Measurements from ENCODE around the gene ZNF608.

ZNF608 gene

DNA sequence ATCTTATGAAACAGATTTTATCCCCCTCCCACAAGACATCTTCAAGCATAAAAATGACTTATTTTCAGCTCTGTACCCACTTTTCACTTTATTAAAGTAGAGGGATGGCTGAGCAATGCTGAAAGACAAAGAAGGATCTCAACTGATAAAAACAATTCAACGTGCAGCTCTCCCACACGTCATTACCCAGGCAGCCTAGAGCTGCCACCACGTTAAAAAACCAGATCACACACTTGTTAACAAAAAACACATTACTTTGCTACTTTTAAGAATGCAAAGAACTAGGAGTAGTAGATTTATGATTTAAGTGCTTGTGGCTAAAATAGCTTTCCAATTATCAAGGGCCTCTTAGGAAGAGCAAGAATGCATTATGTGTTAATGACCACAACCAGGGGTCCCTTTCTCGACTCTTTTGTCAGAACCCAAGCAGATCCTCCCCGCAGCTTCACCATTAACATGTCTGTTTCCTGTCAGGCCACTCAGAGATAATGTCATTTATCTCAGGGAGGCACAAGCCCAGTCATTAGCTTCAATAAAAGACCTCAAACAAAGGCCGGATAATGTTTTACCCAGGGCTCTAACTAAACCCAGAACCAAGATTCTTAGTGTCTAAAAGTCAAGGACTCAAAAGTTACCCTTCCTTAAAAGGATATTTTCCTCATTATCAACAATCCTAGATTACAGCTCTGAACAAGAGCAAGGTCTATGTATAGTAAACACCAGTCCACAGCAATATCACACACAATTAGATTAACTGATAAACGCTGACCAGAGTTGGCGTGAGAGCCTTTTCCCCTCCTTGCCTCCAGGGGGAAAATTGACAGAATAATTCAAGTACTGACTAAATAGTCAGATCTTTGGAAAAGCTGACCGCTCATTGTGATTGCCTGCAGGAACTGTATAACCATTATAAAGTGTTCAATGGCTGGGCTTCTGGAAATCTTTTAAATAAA lies 7.5 kb downstream of the ZNF608 start:
- in situ Hi-C loops (cut with MboI; ENCODE audit: low sequenced_read_pairs): no loop called here

- in situ Hi-C loops (cut with MboI; ENCODE audit: low sequenced_read_pairs): no loop called here
Measured at GRCh38 chr5:124737651-124738050, 8.8 kb downstream of the ZNF608 start.

GRCh38 chr5:124736805-124737188 lies 9.6 kb downstream of the ZNF608 start:
- in situ Hi-C loops (cut with MboI; ENCODE audit: low sequenced_read_pairs): no loop called here

GRCh38 chr5:124736082-124736804 lies 10.2 kb downstream of the ZNF608 start:
- in situ Hi-C loops (cut with MboI; ENCODE audit: low sequenced_read_pairs): no loop called here

- in situ Hi-C loops (cut with MboI; ENCODE audit: low sequenced_read_pairs): no loop called here
Measured at GRCh38 chr5:124735169-124735858, 11.1 kb downstream of the ZNF608 start.

DNA sequence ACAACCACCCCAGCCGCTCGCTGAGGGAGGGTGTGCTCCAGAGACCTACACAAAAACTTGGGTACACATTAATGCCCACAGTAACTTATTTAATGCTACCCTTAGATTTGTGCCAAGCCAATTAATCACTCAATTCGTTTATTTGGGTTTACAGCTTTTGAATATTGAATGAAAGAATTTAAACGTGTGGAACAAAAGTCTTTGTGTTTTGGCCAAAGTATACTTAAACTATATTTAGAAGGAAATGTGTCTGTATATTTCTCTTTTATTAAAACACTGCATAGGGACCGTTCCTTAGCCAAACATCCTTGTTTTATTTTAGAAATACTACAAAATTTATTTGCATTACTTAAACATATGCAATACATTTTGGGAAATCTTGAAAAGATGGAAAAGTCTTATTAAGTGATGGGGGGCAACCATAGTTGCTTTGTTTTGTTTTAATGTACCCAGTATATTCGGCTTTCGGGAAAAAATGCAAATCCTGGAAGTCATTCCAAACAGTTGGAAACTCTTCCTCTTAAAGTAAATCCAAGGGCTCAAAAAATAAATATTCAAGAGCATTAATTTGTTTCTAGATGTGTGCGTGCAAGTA lies 11.8 kb downstream of the ZNF608 start:
- in situ Hi-C loops (cut with MboI; ENCODE audit: low sequenced_read_pairs): no loop called here

DNA sequence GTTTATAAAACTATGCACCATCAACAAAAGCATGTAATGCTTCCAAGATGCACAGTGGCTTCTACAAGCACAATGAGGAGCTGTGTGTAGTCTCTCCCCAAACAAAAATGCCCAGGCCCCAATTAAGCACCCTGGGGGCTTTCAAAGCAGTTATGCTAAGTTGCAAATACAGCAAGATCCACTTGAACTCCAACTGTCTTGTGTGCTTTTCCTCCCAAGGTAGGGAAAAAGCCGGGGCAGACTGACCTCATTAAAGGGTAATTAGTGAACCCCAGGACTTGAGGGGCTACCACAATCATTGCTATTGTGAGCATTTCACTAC lies 13.1 kb downstream of the ZNF608 start:
- in situ Hi-C loops (cut with MboI; ENCODE audit: low sequenced_read_pairs): no loop called here

DNA sequence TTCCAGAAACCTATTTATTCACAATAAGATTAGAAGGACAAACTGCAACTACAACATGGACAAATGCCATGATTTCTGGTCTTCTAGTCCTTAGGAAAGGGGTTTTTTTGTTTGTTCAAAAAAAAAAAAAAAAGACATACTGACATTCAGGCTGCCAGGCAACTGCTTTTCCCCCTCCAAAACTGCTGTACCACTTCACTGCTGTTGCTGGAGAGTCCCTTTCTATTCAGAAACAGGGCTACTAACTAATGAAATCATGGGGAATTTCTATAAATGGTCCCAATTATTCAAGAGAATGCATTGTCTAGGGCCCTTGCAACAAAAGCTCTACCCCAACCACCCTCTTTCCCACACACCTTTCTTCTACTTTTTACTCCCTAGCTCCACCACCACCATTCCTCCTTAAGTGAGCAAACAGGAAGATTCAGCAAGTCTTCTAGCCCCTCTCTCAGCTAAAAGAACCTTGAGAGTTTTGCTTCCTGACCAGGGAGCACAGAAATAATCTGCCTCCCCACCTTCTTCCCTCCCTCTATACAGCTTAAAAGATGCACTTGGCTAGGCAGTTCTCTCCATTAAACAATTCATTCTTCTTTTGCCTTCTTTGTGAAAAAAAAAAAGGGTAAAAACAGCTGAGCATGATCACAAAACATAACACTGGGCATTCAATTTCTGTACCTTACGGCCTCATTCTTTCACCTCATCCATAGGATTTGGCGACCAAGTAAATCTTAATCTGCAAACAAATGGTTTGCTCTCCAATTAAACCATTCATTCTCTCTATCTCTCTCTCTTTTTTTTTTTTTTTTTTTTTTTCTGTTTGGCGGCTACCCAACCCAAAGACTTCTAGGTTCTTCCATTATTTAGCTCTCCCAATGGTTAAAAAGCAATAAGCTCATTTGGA lies 13.8 kb downstream of the ZNF608 start:
- in situ Hi-C loops (cut with MboI; ENCODE audit: low sequenced_read_pairs): no loop called here

DNA sequence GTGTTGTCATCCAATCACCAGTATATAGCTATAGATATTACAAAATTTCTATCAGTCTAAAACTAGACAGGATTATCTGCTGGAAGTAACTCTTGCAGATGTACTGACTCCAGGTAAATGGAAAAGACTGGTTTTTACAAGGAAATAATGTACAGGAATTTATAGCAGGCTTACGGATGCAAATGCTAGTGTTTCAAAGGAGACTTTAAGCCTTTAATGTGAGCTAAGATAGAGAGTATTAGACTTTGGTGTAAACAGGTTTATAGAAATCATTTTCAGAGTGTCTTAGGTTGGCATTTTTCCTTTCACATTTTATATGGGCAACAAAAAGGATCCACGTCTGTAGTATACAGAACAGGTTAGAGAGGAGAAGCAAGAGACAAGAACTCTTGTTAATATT lies 16.1 kb downstream of the ZNF608 start:
- in situ Hi-C loops (cut with MboI; ENCODE audit: low sequenced_read_pairs): no loop called here

- in situ Hi-C loops (cut with MboI; ENCODE audit: low sequenced_read_pairs): no loop called here
Measured at GRCh38 chr5:124729720-124730359, 16.6 kb downstream of the ZNF608 start.

DNA sequence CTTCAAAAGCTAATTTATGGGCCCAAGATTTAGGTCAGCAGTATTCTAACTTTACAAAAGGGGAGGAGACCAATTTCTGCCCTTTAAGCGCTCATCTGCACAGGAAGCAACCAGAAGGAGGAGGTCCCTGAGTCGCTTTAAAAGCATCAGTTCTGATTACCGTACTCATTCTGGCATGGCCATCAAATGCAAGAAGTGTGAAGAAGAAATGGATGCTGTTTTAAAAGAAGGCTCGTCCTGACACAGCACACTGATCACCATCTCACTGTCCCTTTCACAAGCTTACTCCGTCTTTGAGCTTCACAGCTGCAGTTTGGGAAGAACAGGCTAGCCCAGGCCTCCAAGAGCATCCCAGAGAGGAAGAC lies 17.5 kb downstream of the ZNF608 start:
- in situ Hi-C loops (cut with MboI; ENCODE audit: low sequenced_read_pairs): no loop called here

- in situ Hi-C loops (cut with MboI; ENCODE audit: low sequenced_read_pairs): no loop called here
Measured at GRCh38 chr5:124728331-124728967, 18.0 kb downstream of the ZNF608 start.

DNA sequence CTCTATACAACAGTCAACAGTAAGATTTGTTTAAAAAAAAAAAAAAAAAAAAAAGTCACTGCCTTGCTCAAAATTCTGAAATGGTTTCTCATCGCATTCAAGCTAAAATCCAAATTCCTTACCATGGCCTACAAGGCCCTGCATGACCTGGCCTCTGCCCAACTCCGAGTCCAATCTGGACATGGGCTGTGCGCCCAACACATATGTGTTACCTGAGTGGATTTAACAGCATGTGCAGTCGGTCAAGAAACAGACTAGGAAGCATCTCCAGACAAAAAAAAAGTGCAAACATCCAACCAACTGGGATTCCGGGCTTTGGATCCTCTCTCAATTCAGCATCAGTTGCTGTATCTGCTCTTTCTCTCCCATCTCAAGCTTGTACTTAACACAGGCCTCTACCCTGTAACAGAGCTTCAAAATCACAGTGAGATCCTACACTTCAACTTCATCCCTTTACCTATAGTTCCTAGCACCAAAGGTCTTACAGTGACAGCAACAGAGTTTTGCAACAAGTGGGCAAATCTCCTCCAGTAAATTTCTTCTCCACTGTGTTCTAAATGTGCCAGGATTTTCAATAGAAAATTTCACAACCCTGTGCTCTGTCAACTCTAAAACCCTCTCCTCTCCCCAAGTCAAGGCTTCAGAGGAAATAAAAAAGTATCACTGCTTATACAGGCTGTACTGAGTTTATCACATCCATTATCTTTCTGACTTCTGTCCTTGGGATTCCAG lies 19.6 kb downstream of the ZNF608 start:
- in situ Hi-C loops (cut with MboI; ENCODE audit: low sequenced_read_pairs): no loop called here

DNA sequence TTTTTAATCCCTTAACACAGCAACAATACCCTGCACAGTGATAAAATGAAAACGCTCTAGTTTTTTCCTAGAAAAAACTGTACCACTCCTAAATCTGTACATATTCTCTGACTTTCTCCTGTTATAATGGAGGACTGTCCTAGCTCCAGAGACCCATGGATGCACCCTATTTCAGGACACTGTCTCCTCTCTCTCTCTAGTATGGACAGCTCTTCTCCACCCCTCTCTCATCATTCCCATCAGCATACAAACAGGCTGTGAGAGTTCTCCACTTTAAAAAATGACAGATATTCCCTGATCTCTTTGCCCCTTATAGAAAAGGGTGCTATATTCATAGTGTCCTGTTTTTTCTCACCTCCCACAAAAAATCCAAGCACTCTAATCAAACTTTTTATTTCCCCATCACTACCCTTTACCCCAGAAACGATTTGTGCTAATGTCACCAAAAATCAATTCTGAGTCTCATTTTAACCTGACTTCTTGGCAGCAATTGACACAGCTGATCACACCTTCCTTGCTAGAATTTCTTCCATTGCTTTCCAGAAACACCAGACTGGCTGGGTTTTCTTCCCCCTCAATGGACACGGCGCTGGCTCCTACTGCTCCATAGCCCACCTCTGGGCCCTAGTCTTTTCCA lies 20.7 kb downstream of the ZNF608 start:
- in situ Hi-C loops (cut with MboI; ENCODE audit: low sequenced_read_pairs): no loop called here

DNA sequence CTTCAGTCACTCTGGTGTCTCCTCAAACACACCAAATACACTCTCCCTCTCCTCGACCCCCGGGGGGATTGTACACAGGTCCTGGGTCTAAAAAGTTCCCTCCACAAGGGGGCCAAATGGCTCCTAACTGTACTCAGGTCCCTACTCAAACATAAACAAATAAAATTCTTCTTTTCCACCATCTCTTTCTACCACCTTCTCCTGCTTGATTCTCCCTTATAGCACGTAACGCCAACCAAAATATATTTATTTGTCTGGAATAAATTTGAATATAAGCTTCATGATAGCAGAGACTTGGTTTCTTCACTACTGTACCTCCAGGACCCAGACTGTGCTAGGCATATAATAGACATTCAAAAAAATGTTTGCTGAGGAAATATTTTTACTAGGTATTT lies 21.4 kb downstream of the ZNF608 start:
- in situ Hi-C loops (cut with MboI; ENCODE audit: low sequenced_read_pairs): no loop called here

DNA sequence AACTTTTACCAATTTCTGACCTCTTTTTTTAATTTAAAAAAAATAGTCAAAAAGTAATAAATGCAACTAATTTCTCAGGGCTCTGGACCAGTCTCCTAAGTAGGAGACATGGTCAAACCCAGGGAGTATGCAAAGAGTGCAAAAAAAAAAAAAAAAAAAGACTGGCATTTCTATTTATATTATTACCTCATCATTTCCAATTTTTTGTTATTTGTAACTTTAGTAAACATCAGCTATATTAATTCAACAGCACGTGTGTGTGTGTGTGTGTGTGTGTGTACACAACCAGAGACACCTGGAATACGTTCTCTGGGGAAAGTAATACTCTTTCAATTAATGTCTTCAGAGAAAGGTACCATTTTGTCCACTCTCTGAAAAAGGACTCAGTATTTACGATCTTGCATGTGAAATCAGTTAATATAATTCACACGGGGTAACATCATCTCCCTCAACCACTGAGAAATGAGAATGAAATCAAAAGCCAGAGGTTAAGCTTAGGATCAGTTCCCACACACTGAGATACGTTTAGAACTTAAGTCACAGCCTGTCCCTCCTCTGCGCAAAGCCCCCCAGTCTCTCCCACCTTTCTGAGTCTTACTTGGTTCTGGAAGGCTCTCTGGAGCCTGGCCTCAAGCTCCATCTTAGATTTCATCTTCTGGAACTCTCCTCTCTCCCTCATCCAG lies 21.9 kb downstream of the ZNF608 start:
- in situ Hi-C loops (cut with MboI; ENCODE audit: low sequenced_read_pairs): no loop called here

- in situ Hi-C loops (cut with MboI; ENCODE audit: low sequenced_read_pairs): no loop called here
Measured at GRCh38 chr5:124721229-124721735, 25.2 kb downstream of the ZNF608 start.

Data from HL-60/S4 treated with retinoic acid at 250 ng/mL for 4 days and 3 days (cell line).